ENCODE results near the gene CDH22.

The CDH22 gene

GRCh38 chr20:46212252-46212651 is 96.0 kb downstream of the CDH22 start:
- no peak for DNase-seq

DNA sequence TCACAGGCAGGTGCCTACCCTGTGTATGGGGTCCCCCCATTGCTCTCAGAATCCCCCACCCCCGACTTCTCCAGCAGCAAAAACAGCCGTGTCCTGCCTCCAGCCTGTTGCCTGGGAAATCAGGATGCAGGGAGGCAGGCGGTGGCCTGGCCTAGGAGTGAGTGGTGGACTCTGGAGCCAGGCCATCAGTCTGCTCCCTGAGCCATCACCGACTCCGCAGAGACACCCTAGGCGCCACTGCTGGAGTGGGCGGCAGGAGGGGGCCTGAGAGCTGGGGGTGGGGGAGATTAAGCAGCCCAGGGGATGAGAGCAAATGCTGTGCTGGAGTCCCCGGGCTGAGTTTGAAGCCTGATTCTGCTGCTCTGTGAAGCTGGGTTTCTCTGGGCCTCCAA is 97.0 kb downstream of the CDH22 start:
- no peak for DNase-seq

GRCh38 chr20:46210672-46211330 is 97.5 kb downstream of the CDH22 start:
- no peak for DNase-seq

DNA sequence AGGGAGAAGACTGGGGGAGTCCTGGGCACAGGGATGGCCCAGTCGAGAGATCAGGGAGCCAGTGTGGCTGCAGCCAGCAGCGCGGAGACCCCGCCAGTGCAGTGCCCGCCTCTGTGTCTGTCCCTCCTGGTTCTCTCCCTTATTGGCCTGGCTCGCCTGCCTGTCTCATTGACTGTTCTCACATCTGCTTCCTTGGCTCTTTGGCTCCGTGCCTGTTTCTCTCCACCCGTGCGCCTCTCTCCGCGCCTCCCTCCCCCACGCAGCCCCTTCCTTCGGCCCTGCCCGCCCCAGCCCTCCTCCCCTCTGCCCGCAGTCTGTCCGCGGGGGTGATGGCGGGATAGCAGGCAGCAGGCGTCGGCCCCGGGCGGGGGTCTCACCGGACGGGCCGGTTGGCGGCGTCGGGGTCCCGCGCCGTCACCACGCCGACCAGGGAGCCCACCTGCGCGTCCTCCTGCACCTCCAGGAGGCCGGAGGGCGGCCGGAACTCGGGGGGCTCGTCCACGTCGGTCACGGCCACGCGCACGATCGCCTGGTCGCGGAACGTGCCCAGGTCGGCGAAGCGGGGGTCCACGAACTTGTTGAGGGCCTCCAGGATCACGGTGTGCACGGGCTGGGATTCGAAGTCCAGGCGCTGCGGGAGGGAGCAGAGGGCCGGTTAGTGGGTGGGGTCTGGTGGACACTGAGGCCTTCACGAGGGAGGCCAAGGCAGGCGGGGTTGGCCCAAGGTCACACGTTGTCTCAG is 98.2 kb downstream of the CDH22 start:
- no peak for DNase-seq

- no peak for DNase-seq
Observed at GRCh38 chr20:46207793-46208192, 100.5 kb downstream of the CDH22 start.

- DNase-seq, result no peak
Observed at GRCh38 chr20:46206992-46207549, 101.2 kb downstream of the CDH22 start.

DNA sequence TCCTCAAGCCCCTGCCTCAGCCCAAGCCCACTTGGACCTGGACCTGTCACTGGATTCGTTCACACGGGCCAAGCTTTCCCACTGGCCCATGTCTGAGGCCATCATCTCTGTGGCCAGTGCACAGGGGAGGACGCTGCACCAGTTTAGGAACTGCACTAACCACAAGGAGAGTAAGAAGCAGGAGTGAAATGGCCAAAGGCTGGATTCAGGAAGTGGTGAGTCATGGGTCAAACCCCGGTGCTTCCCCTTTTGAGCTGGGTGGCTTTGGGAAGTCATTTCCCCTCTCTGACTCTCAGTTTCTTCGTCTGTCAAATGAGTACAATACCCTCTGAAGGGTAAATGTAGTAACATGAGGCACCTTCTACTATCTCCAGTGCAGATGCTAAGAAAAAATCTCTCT is 102.3 kb downstream of the CDH22 start:
- DNase-seq, result no peak

DNA sequence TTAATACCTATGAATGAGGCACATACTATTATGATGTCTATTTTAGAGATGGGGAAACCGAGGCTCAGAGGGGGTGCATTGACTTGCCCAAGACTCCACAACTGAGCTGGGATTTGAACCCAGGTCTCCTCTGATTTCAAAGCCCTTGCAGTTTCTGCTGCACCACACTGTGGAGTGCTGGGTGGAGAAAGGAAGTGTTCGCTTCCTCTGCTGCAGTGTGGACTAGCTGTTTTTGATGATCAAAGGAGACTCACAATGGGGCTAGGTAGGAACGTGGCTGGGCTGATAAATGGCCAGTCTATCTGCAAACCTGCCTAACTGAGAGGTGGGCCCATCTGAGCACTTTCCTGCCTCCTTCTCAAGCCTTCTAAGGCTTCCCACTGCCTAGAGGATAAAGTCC is 102.9 kb downstream of the CDH22 start:
- no peak for DNase-seq

DNA sequence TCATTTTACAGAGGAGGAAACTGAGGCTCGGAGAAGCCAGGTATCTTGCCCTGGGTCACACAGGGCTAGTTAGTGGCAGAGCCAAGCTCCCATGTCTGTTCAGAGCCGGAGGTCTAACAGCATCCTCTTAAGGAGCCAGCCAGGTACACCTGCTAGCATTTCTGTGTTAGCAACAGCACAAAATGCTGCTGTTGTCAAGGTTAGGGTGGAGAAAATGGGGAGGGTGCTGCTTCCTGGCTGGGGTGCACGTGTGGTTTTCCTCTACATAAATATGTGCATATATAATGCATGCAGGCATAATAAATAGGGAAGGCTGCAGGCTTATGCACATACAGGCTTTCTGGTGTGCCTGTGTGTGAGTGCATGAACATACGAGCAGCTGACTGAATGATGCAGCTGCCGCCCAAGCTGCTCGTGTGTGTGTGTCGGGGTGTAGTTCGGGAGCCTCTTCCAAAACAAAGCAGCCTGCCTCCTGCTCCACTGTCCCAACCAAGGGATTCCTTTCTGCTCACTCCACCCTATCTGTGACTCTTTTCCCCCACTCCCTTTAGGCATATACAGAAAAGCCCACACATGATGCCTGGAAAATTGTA is 103.6 kb downstream of the CDH22 start:
- DNase-seq, result no peak

DNA sequence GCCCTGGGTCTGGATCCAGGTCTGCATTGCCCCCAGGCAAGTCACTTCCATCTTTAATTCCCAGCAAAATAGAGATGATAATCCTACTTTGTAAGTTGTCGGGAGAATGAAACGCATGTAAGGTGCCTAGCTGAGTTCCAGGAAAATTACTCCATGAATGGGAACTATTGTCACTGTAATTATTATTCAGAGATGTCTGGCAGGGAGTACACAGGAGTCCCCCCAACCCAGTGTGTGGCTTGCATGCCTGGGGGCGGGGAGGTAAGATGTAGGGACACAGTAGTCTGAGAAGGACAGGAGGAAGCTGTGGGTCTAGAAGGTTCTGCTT is 104.8 kb downstream of the CDH22 start:
- no peak for DNase-seq

- no peak for DNase-seq
Observed at GRCh38 chr20:46202766-46203509, 105.4 kb downstream of the CDH22 start.

- no peak for DNase-seq
Observed at GRCh38 chr20:46200582-46201570, 107.4 kb downstream of the CDH22 start.

- no peak for DNase-seq
Observed at GRCh38 chr20:46199198-46199597, 109.1 kb downstream of the CDH22 start.

DNA sequence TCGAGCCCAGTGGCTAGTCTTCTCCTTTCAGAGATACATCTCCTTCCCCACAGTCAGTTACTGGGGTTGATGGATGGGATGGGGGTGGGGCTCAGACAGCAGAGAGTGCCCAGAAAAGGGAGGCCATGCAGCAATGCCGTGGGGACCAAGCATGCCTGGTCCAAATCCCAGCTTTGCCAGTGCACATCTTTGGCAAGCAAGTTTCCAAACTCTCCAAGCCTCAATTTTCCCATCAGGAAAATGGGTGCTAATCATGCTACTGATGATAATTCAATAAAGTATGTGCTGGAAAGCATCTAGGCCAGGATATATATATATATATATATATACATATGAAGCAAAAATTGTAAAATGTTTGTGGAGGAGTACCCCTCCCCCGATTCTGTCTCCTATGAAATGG is 111.3 kb downstream of the CDH22 start:
- DNase-seq, result no peak

DNA sequence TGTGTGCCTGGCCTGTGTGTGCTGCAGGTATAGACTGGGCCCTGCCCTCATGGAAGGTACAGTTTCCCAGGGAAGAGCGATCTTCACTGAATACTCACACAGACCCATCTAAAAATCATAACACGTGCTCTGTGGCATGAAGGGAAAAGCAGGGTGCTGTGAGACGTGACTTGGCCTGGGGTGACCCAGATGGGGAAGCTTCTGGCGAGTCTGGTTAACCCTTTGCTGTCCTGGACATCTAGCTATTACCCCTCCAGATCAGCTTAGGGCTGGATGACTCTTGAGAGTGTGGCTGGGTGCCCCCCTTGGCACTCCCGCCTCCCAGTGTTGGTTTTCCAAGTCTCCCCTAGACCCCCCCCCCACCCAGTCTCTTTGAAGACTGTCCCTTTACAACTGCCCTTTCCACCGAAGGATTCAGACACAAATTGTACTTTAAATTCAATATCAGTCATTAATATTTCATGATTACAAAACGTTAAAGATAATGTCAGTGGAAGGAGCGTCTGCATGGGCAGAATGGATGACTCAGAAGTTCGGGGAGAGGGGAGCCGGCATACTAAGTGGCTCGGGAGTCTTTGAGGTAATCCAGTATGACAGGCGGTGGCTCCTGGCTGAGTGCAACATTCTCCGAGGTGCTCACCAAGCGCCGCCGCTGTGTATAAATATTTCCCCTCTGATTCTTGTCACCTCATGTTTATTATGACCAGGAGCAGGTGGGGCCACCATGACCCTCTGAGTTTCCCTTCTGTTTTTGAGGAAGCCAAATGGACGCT is 112.8 kb downstream of the CDH22 start:
- no peak for DNase-seq

DNA sequence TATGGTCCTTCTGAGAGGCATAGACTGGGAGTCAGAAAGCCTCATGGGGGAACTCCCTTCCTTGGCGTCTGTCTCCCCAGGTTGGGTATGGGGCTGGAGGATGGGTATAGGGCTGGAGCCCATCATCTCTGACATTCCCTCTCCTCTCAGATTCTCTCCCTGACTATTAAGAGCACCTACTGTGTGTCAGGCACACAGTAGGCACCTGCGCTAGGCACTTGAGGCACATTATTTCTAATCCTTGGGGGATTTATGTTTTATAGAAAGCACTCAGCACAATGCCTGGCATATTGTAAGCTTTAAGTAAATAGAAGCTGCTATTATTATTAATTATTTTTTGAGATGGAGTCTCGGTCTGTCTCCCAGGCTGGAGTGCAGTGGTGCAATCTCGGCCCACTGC is 113.9 kb downstream of the CDH22 start:
- DNase-seq, result no peak

DNA sequence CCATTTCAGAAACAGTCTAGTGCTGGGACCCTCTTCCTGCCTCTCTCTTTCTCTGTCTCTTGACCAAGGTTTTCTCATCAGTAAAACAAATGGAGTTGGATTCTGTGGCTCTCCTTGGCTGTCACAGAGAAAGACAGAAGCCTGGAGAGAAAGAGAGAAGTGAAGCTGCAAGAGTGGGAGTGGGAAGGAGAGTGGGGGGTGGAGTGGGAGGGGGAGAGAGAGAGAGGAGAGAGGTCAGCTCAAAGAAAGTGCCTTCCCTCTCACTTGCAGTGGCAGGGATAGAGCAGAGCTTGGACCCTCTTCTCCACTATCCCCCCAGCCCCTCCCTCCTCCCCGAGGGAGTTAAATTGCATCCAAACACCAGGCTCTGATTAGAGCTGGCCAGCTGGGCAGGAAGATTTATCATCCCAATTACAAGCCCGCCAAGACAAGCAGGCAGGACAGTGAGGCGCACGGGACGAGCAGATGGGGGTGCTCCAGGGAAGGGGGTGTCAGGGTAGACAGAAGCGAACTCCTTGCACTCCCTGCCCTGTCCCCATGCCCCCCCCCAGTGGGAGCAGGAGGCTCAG is 115.8 kb downstream of the CDH22 start:
- DNase-seq, result no peak

GRCh38 chr20:46191611-46192010 is 116.7 kb downstream of the CDH22 start:
- DNase-seq, result no peak

DNA sequence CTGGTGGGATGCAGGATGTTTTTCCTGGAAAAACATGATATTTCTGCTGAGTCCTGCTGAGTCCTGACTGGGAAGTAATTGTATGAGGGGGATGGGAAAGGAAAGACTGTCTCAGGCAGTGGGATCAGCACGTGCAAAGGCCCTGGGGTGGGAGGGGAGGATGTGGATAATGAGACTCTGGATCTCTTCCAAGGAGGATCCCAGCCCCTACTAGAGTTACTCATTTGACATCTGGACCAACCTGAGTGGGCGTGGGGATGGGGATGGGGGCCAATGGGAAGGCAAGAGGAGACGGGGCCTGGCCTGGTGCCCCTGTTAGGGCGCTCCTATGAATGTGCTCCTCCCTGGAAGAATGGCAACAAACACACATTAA is 117.1 kb downstream of the CDH22 start:
- DNase-seq, result no peak

DNA sequence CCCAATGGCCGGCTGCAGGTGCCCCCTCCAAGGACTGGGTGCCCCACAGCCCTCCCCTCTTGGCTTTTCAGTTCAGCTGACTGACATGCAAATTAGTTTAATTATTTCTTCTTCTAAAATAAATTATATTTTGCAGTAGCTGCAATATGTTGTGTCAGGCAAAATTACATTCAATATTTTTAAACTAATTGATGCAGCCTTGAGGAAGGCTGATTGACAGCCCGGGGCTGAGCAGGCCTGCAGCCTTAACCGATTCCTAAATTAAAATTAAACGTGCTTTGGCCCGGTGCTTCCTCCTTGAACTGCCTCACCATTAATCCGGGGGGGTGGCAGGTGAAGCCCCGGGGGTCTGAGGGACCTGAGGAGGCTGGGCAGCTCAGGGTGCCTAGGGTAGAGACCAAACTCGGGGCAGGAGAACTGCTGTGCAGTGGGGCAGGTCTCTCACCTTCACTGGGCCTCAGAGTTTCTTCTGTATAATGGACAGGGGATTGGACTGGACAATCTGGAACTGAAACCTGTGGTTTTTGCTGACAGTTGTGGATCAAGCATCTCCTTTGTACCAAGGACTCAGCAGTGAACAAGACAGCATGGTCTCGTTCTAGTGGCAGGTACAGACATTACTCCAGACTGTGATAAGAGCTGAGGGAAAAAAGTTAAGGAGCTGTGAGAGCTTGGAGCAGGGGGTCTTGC is 117.7 kb downstream of the CDH22 start:
- DNase-seq, result no peak
